ENCODE measurements around the gene PTPRC.
A peak's percentile ranks its signal among the peaks of the same experiment; 100 is the strongest.

PTPRC gene

DNA sequence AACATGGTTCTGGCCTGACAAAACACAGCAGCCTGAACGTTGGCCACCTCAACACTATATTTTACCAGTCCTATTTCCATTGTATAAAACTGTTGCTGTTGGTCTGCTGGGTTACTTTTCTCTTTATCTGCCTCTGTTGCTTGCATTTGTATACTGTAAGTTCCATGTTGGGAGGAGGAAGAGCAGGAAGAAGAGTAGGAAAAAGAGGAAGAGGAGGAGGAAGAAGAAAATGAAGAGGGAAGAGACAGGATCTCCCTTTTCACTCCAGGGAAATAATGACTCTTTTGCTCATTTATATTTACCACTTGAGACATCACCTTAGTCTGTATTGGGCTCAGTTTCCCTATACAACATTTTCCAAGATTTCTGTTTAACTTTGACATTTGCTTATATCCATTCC, 134.2 kb downstream of the PTPRC start:
- DNase-seq: no peak

DNA sequence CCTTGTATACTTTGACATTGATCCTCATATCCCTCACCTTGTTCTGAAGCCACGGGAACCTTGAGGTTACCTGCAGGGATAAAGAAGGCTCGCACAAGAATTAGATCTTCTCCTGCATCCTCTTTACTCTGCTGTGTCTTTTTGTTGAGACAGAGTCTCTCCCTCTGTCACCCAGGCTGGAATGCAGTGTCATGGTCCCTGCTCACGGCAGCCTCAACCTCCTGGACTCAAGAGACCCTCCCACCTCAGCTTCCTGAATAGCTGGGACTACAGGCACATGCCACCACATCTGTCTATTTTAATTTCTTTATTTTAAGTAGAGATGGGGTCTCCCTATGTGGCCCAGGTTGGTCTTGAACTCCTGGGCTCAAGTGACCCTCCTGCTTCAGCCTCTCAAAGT, 134.7 kb downstream of the PTPRC start:
- DNase-seq: no peak

GRCh38 chr1:198774421-198774820, 135.6 kb downstream of the PTPRC start:
- no peak for DNase-seq

- DNase-seq: no peak
Observed at GRCh38 chr1:198775606-198776005, 136.8 kb downstream of the PTPRC start.

DNA sequence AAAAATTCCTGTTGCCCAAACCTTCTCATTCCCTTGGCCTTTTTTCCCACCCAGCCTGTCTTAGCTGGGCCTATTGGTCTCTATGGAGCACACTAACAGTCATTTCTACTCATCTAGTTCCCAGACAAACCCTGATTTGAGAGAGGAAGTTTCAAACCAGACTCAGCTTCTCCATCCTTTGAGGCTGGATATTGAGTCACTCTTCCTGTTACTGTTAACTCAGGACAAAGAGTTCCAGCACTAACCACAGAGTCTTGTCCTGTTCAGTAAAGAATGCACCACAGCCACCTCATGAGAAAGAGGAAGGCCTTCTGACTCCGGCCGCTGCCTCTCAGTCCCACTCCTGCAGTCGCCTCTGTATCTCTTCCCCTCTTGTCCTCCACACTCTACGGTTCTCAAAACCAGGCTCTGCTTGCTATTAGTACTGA, 137.8 kb downstream of the PTPRC start:
- no peak for DNase-seq

DNA sequence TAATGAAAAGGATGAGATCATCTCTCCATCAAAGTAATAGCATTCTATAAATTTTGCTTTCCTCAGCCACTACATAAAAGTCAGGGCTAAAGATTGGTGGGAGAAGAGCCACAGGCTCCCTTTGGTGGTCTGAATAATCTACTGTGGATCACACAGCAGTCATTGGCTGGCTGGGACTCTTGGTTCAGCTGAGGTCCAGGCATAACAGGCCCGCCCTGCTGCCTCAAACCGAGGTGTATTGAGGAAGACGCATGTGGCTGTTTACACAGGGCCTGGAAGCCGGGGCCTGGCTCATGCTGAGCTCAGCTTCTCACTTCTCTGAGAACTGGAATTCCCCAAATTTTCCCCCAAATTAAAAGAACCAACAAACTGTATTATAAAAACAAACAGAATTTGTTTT, 139.2 kb downstream of the PTPRC start:
- DNase-seq: no peak

DNA sequence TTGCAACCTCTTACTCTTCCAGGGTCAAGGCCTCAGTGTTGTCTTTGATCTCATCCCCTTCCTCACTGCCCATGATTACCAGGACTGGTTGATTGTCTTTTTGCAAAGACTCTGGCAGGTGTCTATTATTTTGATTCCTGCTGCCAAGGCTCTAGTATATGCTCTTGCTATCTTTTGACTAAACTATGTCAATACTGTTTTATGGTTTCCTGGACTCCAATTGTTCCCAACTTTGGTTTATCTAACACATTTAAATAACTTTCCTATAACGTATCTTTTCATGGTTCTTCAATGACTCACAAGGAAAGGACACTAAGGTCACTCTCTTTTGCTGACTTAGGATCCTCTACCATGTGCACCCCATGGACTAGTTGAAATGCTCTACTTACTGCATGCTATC, 141.5 kb downstream of the PTPRC start:
- DNase-seq: no peak

DNA sequence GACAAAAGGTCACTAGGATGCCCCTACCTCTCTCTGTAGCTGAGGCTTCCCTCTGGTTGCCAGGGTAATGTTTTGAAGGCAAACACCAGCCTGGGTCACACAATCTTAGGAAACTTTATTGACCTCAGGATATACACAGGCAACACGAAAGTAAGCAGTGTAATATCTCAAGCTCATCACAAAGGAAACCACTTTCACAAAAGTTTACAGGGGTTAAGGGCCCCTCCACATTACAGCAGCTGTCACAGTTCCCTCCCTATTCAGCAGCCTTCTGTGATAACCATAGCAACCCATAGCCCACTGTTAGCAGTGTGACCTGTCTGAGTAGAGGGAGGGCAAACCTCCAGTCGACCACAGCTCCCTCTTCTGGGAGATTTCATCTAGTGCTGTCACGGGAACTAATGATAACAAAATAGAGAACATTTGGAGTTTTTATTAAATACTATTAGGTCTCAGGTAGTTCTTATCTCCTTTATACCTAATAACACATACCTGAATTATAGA, 149.8 kb downstream of the PTPRC start:
- DNase-seq: peak; percentile 4 to 11

GRCh38 chr1:198793714-198794113, 154.9 kb downstream of the PTPRC start:
- DNase-seq: no peak

DNA sequence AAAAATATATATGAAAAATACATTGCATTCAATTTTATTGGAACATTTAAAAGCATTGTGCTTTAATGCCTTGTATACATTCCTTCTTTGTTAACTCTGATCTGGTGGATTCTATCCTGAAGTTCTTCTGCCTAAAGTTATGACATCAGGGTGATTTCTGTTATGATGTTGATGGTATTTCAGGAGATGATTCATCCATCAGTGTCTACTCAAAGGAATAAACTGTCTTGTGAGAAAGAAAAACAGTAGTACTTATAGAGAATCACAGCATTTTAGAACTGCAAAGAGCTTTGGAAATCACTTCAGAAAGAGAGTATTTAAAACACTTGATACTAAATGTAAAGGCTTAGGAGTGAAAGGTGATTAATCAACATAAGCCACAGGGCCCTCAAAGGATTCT, 155.7 kb downstream of the PTPRC start:
- DNase-seq: no peak

DNA sequence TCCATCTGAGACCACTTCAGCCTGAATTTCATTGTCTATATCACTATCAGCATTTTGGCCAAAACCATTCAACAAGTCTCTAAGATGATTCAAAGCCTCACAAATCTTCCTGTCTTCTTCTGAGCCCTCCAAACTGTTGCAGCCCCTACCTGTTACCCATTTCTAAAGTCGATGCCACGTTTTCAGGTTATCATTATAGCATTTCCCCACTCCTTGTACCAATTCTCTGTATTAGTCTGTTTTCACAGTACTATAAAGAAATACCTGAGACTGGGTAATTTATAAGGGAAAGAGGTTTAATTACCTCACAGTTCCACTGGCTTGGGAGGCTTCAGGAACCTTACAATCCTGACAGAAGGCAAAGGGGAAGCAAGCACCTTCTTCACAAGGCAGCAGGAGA, 158.8 kb downstream of the PTPRC start:
- DNase-seq: no peak

DNA sequence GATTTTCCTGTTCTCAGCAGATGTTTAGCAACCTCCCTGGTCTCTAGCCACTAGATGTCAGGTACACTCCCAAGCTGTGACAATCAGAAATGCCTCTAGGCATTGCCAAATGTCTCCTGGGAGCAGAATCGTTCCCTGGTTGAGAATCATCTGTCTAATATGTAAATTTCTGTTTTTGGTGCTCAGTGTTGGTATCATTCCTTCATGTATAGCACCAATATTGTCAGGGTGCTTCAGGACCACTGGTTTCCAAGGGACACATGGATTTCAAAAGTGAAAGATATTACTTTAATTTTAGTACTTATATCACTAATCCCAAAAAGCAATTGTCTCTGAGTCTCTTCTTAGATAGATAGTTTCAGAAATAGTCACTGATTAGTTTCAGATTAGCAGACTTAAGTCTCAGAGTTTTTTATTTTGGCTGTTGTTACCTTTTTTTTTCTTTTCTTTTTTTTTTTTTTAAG, 160.1 kb downstream of the PTPRC start:
- no peak for DNase-seq

DNA sequence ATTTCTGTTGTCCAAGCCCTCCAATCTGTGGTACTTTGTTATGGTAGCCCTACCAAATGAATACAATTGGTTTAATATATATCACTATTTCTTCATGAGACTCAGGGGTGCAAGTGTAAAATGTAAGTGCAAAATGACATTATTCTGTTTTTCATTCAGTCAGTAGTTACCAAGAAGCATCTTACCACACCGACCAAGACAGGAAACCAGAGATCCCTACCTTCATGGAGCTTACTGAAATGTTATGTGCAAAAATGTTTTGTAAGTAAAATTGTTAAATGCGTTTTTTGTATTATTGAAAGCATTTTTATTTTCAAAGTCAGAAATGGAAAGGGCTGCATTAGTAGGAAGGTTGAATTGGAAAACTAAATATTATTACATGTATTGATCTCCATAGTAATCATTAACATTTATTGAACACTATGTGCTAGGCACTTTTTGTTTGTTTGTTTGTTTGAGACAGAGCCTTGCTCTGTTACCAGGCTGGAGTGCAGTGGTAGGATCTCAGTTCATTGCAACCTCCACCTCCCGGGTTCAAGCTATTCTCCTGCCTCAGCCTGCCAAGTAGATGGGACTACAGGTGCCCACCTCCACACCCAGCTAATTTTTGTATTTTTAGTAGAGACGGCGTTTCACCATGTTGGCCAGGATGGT, 166.8 kb downstream of the PTPRC start:
- no peak for DNase-seq

DNA sequence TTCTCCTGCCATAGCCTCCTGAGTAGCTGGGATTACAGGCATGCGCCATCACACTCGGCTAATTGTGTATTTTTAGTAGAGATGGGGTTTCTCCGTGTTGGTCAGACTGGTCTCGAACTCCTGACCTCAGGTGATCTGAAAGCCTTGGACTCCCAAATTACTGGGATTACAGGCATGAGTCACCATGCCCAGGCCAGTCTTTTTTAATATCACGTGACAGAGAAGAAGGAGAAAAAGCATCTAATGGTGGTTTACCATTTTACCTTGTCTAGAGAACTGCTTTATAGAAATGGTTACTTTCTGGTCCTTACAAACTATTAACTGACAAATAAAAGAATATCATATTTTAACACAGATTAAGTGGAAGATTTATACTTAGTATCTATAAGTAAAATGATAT, 168.0 kb downstream of the PTPRC start:
- DNase-seq: no peak
